GM19455 (cell line): ENCODE results near the gene PRKN.

Experiments
- ATAC-seq: cut with Tn5 transposase; IDR thresholded peaks from one replicate; pipeline ENCODE4 v1.9.1; 2021; ENCODE audit not compliant: unreplicated experiment

The PRKN gene

DNA sequence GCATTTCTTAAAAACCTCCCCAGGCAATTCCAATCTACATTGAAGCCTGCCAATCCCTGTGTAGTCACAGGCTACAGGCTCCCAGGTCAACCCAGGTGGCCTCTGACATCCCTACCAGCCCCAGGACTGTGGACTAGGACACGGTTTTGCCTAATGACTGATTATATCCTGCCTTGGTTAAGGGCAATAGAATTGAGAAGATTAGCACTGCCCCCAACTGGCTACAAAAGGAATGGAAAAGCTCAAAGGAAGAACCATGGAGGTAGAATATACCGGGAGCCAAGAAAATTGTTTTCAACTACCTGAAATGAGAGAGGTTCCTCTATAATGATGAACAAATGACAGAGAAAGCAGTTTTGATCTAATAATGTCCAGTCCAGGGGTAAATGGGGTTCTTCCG lies 1032.6 kb downstream of the PRKN start:
- ATAC-seq: no peak

DNA sequence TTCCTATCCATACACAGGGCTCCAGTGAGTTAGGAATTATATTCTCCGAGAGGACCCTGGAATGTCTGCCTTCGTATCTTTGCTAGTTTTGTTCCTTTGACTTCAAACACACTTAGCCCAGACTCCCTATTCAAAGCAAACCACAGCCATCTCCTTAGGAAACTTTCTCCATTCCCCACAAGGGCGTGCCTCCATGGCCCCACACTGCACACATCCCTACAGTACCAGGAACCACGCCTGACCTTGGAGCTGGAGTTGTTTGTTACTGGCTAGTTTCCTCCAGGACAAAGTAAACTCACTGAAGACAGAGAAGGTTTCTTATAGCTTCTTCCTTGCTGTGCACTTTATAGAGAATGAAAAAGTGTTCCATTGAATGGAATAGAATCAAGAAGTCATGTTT lies 1040.9 kb downstream of the PRKN start:
- no peak for ATAC-seq

DNA sequence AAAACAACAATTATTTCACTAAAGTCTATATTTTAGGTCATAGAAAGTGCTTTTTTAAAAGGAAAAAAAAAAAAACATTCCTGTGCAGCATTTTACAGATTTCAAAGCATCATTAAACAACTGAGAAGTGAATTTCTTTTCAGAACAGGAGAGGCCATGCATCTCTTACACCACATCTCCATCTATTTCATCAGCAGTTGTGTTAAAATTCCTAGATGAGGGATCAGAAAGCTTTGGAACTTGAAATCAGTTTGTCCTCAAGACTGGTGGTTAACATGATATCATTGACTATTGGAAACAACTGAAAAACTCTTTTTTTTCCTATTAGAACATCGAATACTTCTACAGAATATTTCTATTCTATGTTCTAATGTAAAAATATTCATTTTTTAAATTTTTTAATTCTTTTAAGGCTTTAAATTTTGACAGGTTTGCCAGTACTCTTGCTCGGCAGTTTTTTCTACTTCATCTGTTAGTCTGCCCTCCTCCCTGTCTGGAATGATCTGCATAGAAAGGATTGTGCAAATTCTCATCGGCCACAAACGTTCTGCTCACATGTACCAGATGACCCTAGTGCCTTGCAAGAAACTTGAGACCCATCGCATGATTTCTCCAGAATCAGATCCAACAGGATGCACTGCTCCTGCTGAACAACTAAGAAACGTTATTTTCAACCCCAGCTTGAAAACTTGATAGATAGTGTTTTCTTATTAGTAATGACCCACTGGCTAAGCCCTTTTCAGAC lies 1042.7 kb downstream of the PRKN start:
- ATAC-seq: no peak

DNA sequence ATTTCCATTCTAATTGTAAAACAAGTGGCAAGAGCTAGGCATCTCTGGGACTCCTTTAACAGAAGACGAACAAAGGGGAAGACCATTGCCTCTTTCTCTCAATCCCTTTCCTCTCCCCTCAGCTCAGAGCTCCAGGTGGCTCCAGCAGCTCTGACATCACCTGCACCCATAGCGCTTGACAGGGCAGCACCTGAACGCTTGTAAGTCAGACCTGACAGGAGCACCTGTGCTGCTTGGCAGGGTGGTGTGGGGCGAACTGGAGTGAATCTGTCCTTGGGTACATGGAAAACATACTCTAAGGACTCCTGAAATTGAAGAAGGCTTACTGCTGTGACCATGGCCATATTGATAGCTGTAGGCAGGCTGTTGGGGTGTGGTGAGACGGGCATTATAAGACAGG lies 1044.2 kb downstream of the PRKN start:
- no peak for ATAC-seq

DNA sequence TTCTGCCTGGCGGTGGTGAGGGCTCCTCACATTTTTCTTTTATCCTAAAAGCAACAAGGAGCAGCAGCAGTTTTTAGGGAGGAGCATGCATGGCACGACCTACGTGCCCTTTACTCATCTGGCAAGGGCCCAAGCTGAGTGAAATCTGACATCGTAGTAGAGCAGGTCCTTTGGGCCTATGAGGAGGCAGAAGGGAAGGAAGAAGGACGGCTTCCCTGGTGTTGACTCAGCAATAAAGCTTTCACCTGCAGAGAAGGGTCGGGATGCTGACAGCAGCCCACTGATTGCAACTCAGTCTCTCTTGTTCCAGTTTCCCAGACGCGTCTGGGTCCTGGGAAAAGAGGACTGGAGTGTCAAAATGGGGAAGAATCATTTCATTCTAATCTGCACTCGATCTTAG lies 1044.6 kb downstream of the PRKN start:
- ATAC-seq: no peak

DNA sequence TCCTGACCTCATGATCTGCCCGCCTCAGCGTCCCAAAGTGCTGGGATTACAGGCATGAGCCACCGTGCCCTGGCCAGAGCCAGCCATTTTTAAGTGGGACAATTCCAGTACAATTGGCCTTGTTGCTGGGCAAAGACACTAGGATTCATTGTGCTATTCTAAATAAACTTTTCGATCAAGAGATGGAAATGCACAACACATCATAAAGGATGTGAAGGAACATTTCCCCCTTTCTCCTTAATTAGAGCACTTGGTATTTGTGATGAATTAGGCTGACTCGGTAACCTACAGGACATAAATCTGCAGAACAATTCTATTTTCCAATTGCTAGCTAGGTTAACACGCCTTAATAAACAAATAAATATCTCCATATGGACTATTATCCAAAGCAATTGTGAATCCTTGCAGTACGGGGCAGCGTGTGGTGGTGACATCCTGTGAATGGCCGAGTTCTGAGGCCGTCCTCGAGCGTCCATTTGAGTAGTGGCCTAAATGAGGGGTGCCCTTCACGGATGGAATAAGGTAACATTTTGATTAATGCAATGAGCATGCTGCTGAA lies 1047.5 kb downstream of the PRKN start:
- ATAC-seq: no peak

DNA sequence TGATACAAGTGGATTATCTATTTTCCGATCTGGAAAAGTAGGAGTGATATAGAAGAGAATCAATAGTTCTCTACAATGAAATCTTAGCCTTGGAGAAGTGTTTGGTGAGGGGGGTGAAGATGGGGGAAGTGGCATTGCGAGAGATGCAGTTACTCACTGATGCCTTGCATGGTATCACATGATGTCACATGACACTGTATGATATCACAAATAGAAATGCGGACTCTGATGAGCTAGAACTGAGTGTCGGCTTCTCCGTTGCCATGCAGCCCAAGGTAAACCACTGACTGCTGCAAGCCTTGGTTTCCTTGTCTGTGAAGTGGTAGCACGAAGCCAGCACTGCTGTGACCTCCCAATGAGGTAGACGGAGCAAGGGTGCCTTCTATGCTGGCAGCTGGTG lies 1050.4 kb downstream of the PRKN start:
- ATAC-seq: no peak

DNA sequence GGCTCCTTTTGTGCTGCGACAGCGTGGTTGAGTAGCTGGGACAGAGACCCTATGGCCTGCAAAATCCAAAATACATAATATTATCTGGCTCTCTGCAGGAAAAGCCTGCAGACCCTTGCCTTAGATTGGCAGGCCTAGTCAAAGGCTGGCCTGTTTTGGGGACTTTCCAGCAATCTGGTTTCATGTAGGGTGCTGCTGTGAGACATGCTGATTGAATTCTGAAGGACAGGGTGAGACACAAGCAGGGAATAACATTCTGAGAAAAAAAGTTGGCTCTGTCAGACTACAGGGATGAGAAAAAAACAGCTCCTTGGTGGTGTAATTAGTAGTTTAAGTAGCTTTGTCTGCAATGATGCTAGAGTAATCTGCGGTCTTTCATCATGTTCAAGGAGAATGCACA lies 1051.0 kb downstream of the PRKN start:
- no peak for ATAC-seq

DNA sequence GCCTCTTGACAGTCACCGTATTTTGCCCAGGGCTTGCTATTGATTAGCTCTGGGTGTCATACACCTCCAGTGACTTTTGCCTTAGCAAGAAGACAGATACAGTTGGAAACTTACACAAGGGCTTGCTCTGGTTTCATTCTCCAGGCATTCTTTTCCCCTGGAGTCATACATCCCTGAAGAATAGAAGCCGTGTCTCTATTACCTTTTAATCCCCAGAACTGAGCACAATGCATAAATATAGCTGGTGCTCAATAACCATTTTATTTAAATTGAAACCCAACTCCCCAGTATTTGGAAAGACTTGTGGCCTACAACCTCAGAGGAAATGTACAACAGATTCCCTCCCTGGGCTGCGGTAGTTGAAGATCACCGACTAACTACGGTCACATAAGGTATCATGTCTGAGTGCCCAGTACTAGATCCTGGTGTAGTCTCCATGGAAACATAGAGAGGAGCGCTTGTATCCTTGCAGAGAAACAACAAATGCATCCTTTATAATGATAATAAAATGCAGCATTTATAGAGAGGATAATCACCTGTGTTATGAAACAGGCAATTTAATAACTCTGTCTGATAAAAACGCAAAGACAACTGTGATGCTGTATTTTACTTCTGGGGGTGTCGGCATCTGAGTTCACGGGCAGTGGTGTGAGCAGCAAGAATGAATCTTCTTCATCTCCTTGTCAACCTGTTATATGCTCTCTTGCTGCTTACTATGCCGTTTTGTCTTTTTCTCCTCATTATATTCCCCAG lies 1052.5 kb downstream of the PRKN start:
- no peak for ATAC-seq

DNA sequence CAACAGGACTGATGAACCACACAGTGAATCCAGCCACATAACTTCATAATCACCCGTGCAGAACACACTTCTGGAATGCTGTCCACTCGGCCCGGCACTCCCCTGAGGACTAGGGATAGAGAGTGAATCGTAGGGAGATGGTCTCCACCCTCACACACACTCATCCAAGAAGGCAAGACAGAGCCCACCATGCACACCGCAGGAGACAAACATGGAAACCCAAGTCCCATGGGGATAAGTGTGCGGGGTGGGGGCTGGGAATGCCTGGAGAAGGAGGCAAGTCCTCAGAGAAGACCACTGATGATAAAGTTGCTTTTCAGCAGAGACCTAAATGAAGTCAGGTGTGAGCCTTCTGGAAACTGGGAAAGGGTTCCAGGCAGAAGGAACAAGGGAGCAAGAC lies 1054.5 kb downstream of the PRKN start:
- no peak for ATAC-seq

DNA sequence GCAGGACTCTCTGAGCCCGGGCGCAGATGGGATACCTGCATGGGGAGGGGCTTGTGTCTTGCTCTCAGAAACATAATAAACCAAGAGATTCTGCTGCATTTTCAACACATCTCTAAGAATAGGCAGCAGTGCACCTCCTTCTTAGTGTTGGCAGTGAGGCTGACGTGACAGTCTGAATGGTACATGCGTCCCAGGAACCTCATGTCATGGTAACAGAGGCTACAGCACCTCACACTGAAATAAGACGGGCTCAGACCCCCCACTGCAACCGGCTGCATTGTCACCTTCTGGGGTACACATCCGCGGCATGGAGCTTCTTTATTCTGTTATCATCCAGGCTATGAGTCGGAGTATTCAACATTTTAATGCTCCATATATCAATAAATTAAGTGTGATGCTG lies 1056.4 kb downstream of the PRKN start:
- no peak for ATAC-seq

DNA sequence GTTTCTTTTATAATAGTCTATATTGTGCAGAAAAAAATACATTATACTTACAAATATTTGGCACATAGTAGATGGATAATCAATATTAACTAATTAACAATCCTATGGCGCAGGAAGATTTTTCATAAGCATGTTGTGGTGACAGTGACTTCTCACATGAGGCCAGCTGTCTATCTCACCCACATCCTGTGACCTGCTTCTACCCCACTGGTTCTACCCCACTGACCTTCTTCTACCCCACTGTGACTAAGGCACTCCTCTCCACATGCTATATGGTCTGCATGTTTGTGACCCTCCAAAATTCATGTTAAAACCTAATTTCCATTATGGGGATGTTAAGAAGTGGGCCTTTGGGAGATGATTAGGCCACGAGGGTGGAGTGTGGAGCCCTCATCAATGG lies 1058.9 kb downstream of the PRKN start:
- no peak for ATAC-seq

DNA sequence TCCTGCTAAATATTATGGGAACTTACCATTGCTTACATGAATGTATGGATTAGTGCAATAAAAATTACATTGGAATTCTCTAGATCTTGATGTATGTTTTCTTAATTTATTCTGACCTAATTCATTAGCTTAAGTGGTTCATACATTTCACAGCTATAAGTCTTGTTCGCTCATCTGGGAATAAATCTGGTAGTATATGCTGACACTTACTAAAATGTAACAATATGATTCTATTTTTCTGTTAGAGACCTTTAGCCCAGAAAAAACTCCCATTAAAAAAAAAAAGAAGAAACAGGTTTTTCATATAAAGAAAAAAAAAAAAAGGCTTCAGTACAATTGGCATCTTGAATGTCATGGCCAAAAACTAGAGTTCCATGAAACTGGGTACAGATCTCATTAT lies 1059.6 kb downstream of the PRKN start:
- ATAC-seq: no peak

DNA sequence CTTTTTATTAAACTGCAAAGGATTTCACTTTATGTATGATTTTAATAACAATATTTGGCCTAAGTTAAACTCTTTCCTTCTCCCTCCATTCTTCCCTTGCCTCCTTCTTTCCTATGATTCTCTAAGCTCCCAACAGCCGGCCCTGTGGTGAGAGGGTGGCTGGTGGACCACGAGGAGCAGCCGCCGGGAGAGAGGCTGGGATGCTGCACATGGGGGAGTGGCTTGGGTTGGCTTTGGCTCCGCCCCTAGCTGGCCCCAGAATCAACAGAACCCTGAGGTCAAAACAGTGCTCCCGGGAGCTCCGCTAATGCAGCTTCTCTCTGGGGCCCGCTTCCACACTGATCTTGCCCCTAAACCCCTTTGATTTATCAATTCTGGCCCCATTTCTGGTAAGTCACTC lies 1063.9 kb downstream of the PRKN start:
- ATAC-seq: no peak

DNA sequence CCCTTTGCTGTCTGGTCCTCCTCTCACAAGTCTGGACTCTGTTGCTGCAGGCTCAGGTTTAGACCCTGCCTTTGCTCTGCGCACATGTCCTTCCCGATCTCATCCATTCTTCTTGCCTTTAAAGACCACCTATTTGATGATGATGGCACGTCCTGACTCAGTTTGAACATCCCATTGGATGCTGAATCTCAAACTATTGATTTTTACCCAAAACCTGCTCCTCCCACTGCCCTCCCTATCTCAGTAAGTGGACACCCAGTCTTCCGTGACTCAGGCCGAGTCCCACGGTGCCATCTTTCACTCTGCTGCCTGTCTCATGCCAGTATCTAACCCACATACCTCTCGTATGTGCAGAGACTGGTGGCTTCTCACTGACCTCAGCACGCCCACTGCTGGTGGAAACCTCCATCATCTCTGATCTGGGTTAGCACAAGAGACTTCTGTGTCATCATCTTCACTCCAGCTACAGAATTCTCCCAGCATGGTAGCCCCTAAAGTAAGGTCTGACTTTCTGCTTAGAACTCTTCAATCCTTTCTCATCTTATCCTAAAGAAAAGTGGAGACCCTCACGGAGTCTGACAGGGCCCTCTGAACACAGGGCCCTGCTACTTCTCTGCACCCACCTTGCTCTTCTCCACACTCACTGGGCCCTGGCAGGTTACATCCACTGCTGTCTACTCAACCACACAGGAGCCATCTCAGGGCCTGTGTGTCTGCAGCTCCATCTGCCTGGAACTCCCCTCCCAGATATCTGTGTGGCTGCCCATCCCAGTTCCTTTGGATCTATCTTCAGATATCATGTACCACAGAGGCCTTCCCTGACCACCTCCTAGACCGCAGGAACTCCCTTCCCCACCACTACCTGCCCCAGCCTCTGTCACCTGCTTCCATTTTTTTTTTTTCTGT lies 1066.6 kb downstream of the PRKN start:
- ATAC-seq: no peak

DNA sequence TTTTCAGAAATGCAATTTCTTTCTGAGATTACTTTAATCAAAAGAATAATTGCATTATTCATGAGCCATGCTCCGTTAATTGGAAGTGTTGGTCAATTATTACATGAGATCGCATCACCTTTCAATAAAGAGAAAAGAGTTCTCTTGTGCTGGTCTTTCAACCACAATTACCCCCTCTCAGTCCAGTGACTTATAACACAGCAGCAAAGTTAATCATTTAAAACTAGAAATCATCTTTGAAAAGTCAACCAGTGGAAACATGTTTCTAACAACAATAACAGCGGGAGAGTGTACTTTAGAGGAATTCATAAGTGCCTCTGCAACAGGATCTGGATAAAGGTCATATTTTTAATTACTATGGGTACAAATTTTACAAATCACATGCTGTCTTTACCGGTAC lies 1069.4 kb downstream of the PRKN start:
- ATAC-seq: no peak

DNA sequence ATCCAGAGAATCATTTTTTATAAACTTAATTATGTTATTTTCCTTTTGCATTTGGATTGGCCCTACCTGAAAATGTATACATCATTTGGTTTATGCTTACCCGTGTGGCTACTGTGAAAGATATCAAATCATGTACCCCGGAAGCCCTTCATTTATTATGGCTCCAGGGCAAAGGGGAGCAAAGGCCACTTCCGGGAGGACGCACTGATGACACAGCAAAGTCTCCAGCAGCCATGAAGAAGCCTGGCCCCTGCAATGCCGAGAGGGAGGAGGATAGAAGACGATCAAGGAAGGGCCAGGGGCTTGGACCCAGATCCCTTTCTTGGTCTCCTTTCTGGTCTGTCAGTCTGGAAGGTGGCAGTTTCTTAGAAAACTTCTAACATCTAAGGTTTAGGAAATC lies 1073.4 kb downstream of the PRKN start:
- ATAC-seq: no peak

DNA sequence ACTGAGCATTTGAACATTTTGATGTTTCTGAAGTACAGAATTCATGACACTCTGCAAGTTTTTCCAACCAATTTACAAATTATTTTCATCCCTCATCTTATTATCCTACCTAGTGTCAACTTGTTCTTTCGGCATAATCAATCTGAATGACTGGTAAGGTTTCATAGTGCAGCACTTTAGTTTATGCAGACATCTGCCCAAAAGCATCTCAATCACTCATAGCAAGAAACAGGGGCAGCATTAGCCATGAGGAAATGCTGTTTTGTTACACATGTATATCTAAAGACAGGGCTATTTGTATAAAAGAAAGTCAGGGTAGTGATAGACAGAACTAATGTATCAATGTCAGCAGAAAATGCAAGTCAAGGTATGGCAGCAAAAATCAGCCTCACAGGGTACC lies 1075.6 kb downstream of the PRKN start:
- ATAC-seq: no peak

DNA sequence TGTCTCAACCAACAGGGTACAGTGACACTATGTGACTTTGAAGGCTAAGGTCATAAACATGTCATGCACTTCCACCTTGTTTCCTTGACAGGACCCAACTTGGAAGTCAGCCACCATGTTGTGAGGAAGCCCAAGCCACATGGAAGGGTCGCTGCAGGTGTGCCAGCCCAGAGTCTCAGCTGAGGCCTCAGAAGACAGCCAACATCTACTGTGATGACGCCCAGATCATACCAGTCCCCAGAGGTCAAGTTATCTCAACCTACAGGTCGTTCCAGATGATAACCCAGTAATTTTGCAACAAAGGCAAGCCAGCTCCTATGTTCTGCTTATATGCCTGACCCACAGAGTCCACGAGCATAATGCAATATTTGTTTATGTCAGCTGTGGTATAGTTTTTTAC lies 1077.7 kb downstream of the PRKN start:
- ATAC-seq: no peak

DNA sequence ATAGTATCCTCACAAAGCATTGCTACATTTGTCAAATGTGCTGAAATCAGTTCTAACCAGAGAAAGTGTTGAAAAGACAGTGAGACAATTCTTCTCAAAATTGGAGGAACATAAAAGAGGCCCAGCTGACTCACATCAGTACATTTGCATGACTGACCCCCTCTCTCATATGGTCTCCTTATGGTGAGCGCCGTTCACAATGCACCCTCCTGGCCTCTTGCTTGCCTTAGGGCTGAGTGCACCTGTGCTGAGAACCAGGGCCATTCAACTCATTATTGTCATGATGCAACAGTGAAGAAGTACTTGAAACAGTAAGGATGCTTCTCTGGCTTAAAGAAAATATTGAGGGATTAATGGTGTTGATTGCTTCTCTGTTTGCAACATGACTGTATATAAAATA lies 1078.5 kb downstream of the PRKN start:
- ATAC-seq: no peak

DNA sequence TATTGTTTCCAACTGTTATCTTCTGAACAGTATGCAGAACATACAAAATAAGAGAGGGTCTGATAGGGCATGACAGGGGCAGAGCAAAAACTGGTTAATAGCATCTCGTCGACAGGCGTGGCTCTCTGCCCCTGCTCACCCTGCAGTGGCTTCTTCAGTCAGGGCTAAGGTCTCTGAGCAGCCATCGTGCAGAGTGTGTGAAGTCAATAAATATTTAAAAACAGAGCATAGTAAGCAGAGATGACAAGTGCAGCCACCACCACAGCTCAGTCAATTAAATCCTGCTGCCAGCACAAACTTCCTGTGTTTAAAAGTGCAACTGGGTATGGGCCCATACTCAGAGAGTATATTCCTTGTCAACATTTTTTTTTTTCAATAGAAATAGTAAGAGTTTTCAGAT lies 1080.3 kb downstream of the PRKN start:
- ATAC-seq: no peak
